HFFc6 (cell line): Measurements from ENCODE around the gene CNTN5. TPM values are rescaled to one million over a fixed set of nuclear protein-coding genes. Genes with fewer than 3 reads are reported as not detected.

Experiments
- DNase-seq: peaks from one replicate; pipeline ENCODE4 v3.0.0-alpha.2; 2018
- H3K27ac Mint-ChIP-seq: 2 replicates; pipeline ENCODE4 v1.8.0; 2020; ENCODE audit warnings: mild to moderate bottlenecking, mixed read lengths
- H3K27me3 Mint-ChIP-seq: 2 replicates; pipeline ENCODE4 v1.8.0; 2021; ENCODE audit warnings: mild to moderate bottlenecking, moderate library complexity, mixed read lengths; ENCODE audit not compliant: insufficient read depth
- H3K36me3 Mint-ChIP-seq: 2 replicates; pipeline ENCODE4 v1.8.0; 2021; ENCODE audit warnings: low read depth, mixed read lengths
- H3K4me1 Mint-ChIP-seq: 2 replicates; pipeline ENCODE4 v1.8.0; 2020; ENCODE audit warnings: low read depth, mixed read lengths
- H3K4me3 Mint-ChIP-seq: 2 replicates; pipeline ENCODE4 v1.8.0; 2020; ENCODE audit warnings: mild to moderate bottlenecking, moderate library complexity, mixed read lengths
- H3K9me3 Mint-ChIP-seq: 2 replicates; pipeline ENCODE4 v1.8.0; 2020; ENCODE audit warnings: mild to moderate bottlenecking, mixed read lengths
- CTCF ChIP-seq: fragments of 200-600 bp; sonication (generic); IDR thresholded peaks from 2 replicates; pipeline ENCODE4 v1.5.0; 2021; ENCODE audit warnings: antibody characterized with exemption, mild to moderate bottlenecking
- total RNA-seq, 6 experiments: library from RNA; stranded (reverse); fragmentation: NEBNext Ultra II Directional; extraction: Animal tissue kit (Norgen Biotek cat#: 25700); gene quantifications; 2 replicates in 1 of 6; 3 replicates in 5 of 6; pipeline ENCODE4 v1.2.3, GENCODE V29; 2021

CNTN5 gene
- total RNA-seq, 6 experiments from 2014 or later, result not detected

DNA sequence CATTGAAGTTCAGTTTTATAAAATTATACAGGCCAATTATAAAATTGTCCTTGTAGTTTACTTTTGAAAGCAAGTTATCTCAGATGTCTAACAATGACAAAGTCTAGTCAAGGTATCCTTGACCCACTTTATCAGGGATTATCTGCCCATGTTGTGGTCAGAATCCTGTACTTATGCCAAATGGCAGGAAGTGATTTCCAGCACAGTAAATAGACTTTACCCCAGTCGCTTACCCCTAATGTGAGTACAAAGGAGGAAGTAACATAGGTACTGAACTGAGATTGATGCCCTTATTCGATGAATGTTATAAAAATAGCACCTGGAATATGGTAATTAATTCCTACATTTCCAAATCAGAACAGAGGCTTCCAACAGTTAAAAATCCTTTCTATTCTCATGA, 355.7 kb downstream of the CNTN5 start:
- Mint-ChIP-seq H3K4me1 (no peaks in the 10 kb centered on the region), H3K4me3 (no peak overlapping the region), H3K36me3 (no peaks in the 10 kb centered on the region), H3K27ac (no peak overlapping the region), H3K9me3 (peaks cover 17% of the 10 kb centered on the region), H3K27me3 (no peaks in the 10 kb centered on the region)
- no peak for TF ChIP-seq CTCF
- DNase-seq, result no peak

GRCh38 chr11:99383648-99384245, 363.0 kb downstream of the CNTN5 start:
- DNase-seq, result no peak
- Mint-ChIP-seq H3K9me3 (peaks cover 20% of the 10 kb centered on the region), H3K4me1 (no peaks in the 10 kb centered on the region), H3K27me3 (peaks cover 2% of the 10 kb centered on the region; the same call in 1 of the 2 replicates), H3K36me3 (no peaks in the 10 kb centered on the region; the same call in 1 of the 2 replicates), H3K27ac (no peak overlapping the region), H3K4me3 (no peak overlapping the region)
- TF ChIP-seq CTCF, result no peak

DNA sequence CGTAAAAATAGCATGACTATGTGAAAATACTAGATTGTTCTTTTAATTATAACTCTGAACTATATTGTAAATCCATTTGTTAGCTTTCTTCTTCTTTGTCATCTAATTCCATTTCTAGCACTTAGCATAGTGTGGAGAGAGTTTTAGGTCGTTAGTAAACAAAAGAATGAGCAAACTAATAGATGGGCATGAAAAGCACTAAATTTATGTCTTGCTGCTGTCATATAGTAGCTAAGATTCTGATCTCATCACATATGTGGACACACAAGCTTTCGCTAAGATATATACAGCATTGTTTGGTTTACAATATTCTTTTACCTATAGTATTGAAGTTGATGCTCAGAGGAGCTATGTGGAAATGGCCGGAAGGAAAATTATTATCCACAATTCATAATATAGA, 370.5 kb downstream of the CNTN5 start:
- no peak for DNase-seq
- Mint-ChIP-seq H3K27ac (no peak overlapping the region), H3K9me3 (peaks cover 18% of the 10 kb centered on the region), H3K36me3 (no peaks in the 10 kb centered on the region), H3K4me1 (no peaks in the 10 kb centered on the region), H3K4me3 (no peak overlapping the region), H3K27me3 (peaks cover 2% of the 10 kb centered on the region; the same call in 1 of the 2 replicates)
- no peak for TF ChIP-seq CTCF

DNA sequence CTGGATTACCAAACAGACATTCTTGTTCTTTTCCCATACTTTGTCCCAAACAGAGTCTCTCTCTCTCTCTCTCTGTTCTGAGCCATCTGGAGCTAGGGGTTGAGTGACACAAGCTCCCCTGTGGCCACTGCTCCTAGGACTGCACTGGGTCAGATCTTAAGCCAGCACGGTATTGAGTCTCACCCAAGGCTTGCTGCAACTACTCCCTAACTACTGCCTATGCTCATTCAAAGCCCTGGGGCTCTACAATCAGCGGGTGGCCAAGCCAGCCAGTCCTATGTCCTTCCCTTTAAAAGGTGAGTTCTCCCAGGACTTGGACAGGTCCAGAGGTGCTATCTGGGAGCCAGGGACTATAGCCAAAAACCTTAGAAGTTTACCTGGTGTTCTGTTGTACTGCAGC, 385.6 kb downstream of the CNTN5 start:
- Mint-ChIP-seq H3K27me3 (no peaks in the 10 kb centered on the region), H3K36me3 (no peaks in the 10 kb centered on the region), H3K27ac (no peak overlapping the region), H3K9me3 (peaks cover 42% of the 10 kb centered on the region), H3K4me1 (no peaks in the 10 kb centered on the region), H3K4me3 (no peak overlapping the region)
- DNase-seq, result no peak
- TF ChIP-seq CTCF, result no peak

- no peak for DNase-seq
- no peak for TF ChIP-seq CTCF
- H3K36me3 Mint-ChIP-seq, result no peaks in the 10 kb centered on the region
- H3K9me3 Mint-ChIP-seq, result peaks cover 41% of the 10 kb centered on the region
- no peak overlapping the region for H3K4me3 Mint-ChIP-seq
- no peak overlapping the region for H3K27ac Mint-ChIP-seq
- H3K4me1 Mint-ChIP-seq, result no peaks in the 10 kb centered on the region
- no peaks in the 10 kb centered on the region for H3K27me3 Mint-ChIP-seq
These were observed 389.9 kb downstream of the CNTN5 start for GRCh38 chr11:99410636-99411035.
